ENCODE measurements around the gene DMTF1. TPM values are rescaled to one million over a fixed set of nuclear protein-coding genes. Genes with fewer than 3 reads are reported as not detected.

Gene DMTF1
- total RNA-seq, 1 experiment from 2014 or later = 56.3 TPM

GRCh38 chr7:87154569-87154968 is 2.3 kb downstream of the DMTF1 start:
- Histone ChIP-seq H3K9ac (ENCODE audit: low read length) (peak overlapping the region; percentile 95; the same call in 1 of the 2 replicates), H3K9me3 (ENCODE audit: control insufficient read depth in 1 of 2, insufficient read depth in 1 of 2, low read depth in 1 of 2, low read length in 2 of 2) (no peaks in the 10 kb centered on the region), H3K4me3 (replicated peaks in 1 of 2; ENCODE audit: low read depth in 1 of 2, low read length in 2 of 2) (no peak overlapping the region), H3K4me2 (ENCODE audit: low read length) (peak overlapping the region; percentile 85), H2AFZ (ENCODE audit: low read depth, low read length, poor library complexity, severe bottlenecking) (no peak overlapping the region), H3K4me1 (ENCODE audit: control insufficient read depth in 1 of 2, insufficient read depth in 2 of 2, low read length in 2 of 2) (peaks cover 10 to 18% of the 10 kb centered on the region in 2 experiments; a peak in 3 of 4 replicates), H3K36me3 (ENCODE audit: control insufficient read depth in 1 of 2, insufficient read depth in 2 of 2, low read length in 2 of 2) (peaks cover 0 to 3% of the 10 kb centered on the region in 2 experiments; a peak in 1 of 4 replicates), H3K79me2 (ENCODE audit: insufficient read depth, low read length) (peaks cover 68% of the 10 kb centered on the region), H4K20me1 (ENCODE audit: insufficient read depth) (no peaks in the 10 kb centered on the region), H3K27ac (ENCODE audit: low read depth, low read length) (no peak overlapping the region), H3K9me2 (ENCODE audit: insufficient read depth) (no peaks in the 10 kb centered on the region), H3K27me3 (ENCODE audit: insufficient read depth, low read length) (no peaks in the 10 kb centered on the region)
- CTCF ChIA-PET = no interaction called here
- RAD21 ChIA-PET (ENCODE audit: low non-redundant PET in 1 of 2, low total read pairs in 2 of 2, uncharacterized antibody in 2 of 2, unreplicated experiment in 2 of 2) = no interaction called here
- ATAC-seq (no peak), DNase-seq (ENCODE audit: low read depth, low spot score) (no peak)
- TF ChIP-seq ATF3 (IDR thresholded peaks at IDR 0.05) (no peak), CTCF (IDR thresholded peaks at IDR 0.05 in 2 of 3, conservative IDR thresholded peaks at IDR 0.05 in 1 of 3; ENCODE audit: borderline replicate concordance in 1 of 3, insufficient read depth in 1 of 3, low read depth in 2 of 3, low read length in 2 of 3) (no peak), EZH2 (IDR thresholded peaks at IDR 0.05) (no peak), ELF1 (IDR thresholded peaks at IDR 0.05; ENCODE audit: borderline replicate concordance, low read depth) (no peak), ZBTB33 (IDR thresholded peaks at IDR 0.05; ENCODE audit: extremely low read depth, insufficient replicate concordance, low read length) (no peak), CEBPB (IDR thresholded peaks at IDR 0.05; ENCODE audit: low read depth) (no peak), RAD21 (IDR thresholded peaks at IDR 0.05; ENCODE audit: low read depth) (no peak), POLR2AphosphoS5 (IDR thresholded peaks at IDR 0.05; ENCODE audit: low read depth, low read length) (no peak), EGR1 (IDR thresholded peaks at IDR 0.05; ENCODE audit: low read depth) (no peak), SP1 (IDR thresholded peaks at IDR 0.05; ENCODE audit: low read depth) (no peak), FOSL1 (IDR thresholded peaks at IDR 0.05; ENCODE audit: low read depth) (no peak), TCF7L2 (IDR thresholded peaks at IDR 0.05; ENCODE audit: borderline replicate concordance, extremely low read depth, insufficient read depth, insufficient read length) (no peak), POLR2A (IDR thresholded peaks at IDR 0.05; ENCODE audit: borderline replicate concordance, extremely low read depth, insufficient read depth, insufficient read length) (no peak), ZNF274 (IDR thresholded peaks at IDR 0.05; ENCODE audit: low read depth, low read length) (no peak), REST (IDR thresholded peaks at IDR 0.05; ENCODE audit: low read depth) (no peak), ZFX (IDR thresholded peaks at IDR 0.05) (no peak)
- intact Hi-C loops (cut with micrococcal nuclease) = no loop called here
- POLR2A ChIA-PET = no interaction called here
- BruUV-seq (replicated peaks) = no TSS peak
